ENCODE results near the gene DDRGK1.

Gene DDRGK1

GRCh38 chr20:3227936-3228749, 23.7 kb upstream of the DDRGK1 start:
- Histone ChIP-seq H3K4me3 (ENCODE audit: low read depth in 1 of 5, low read length in 5 of 5) (no peak overlapping the region), H3K36me3 (ENCODE audit: control insufficient read depth in 5 of 5, insufficient read depth in 5 of 5, low read length in 5 of 5) (peaks cover 0 to 30% (median 14%) of the 10 kb centered on the region in 5 donors), H3K27ac (ENCODE audit: low read depth, low read length) (no peak overlapping the region), H3K4me1 (ENCODE audit: control insufficient read depth in 5 of 5, insufficient read depth in 5 of 5, low read length in 5 of 5) (no peaks in the 10 kb centered on the region), H3K27me3 (ENCODE audit: control insufficient read depth in 5 of 5, insufficient read depth in 4 of 5, low read length in 5 of 5) (peaks cover 0 to 6% (median 0%) of the 10 kb centered on the region in 5 donors), H3K9me3 (ENCODE audit: control insufficient read depth in 5 of 5, low read length in 5 of 5) (no peaks in the 10 kb centered on the region), H3K9ac (ENCODE audit: low read length in 5 of 5) (no peak overlapping the region)

- H3K36me3 ChIP-seq (ENCODE audit: control insufficient read depth in 5 of 5, insufficient read depth in 5 of 5, low read length in 5 of 5): peaks cover 0 to 36% (median 20%) of the 10 kb centered on the region in 5 donors
- H3K4me3 ChIP-seq (ENCODE audit: low read depth in 1 of 5, low read length in 5 of 5): no peak overlapping the region
- no peak overlapping the region for H3K9ac ChIP-seq (ENCODE audit: low read length in 5 of 5)
- H3K9me3 ChIP-seq (ENCODE audit: control insufficient read depth in 5 of 5, low read length in 5 of 5): no peaks in the 10 kb centered on the region
- H3K27ac ChIP-seq (ENCODE audit: low read depth, low read length): no peak overlapping the region
- no peaks in the 10 kb centered on the region for H3K4me1 ChIP-seq (ENCODE audit: control insufficient read depth in 5 of 5, insufficient read depth in 5 of 5, low read length in 5 of 5)
- peaks cover 0 to 6% (median 0%) of the 10 kb centered on the region in 5 donors for H3K27me3 ChIP-seq (ENCODE audit: control insufficient read depth in 5 of 5, insufficient read depth in 4 of 5, low read length in 5 of 5)
Measured at GRCh38 chr20:3227506-3227905, 23.0 kb upstream of the DDRGK1 start.

- H3K9ac ChIP-seq (ENCODE audit: low read length in 5 of 5): no peak overlapping the region
Measured at GRCh38 chr20:3226864-3227263, 22.4 kb upstream of the DDRGK1 start.

GRCh38 chr20:3226093-3226492, 21.6 kb upstream of the DDRGK1 start:
- peaks cover 0 to 50% (median 34%) of the 10 kb centered on the region in 5 donors for H3K36me3 ChIP-seq (ENCODE audit: control insufficient read depth in 5 of 5, insufficient read depth in 5 of 5, low read length in 5 of 5)
- H3K27me3 ChIP-seq (ENCODE audit: control insufficient read depth in 5 of 5, insufficient read depth in 4 of 5, low read length in 5 of 5): peaks cover 0 to 6% (median 0%) of the 10 kb centered on the region in 5 donors
- H3K27ac ChIP-seq (ENCODE audit: low read depth, low read length): no peak overlapping the region
- no peak overlapping the region for H3K9ac ChIP-seq (ENCODE audit: low read length in 5 of 5)
- no peak overlapping the region for H3K4me3 ChIP-seq (ENCODE audit: low read depth in 1 of 5, low read length in 5 of 5)
- no peaks in the 10 kb centered on the region for H3K4me1 ChIP-seq (ENCODE audit: control insufficient read depth in 5 of 5, insufficient read depth in 5 of 5, low read length in 5 of 5)
- H3K9me3 ChIP-seq (ENCODE audit: control insufficient read depth in 5 of 5, low read length in 5 of 5): no peaks in the 10 kb centered on the region

More at GRCh38 chr20:3226864-3227263, 22.4 kb upstream of the DDRGK1 start:
- Histone ChIP-seq H3K9me3 (ENCODE audit: control insufficient read depth in 5 of 5, low read length in 5 of 5) (no peaks in the 10 kb centered on the region), H3K4me3 (ENCODE audit: low read depth in 1 of 5, low read length in 5 of 5) (no peak overlapping the region), H3K27ac (ENCODE audit: low read depth, low read length) (no peak overlapping the region), H3K36me3 (ENCODE audit: control insufficient read depth in 5 of 5, insufficient read depth in 5 of 5, low read length in 5 of 5) (peaks cover 0 to 42% (median 26%) of the 10 kb centered on the region in 5 donors), H3K27me3 (ENCODE audit: control insufficient read depth in 5 of 5, insufficient read depth in 4 of 5, low read length in 5 of 5) (peaks cover 0 to 6% (median 0%) of the 10 kb centered on the region in 5 donors), H3K4me1 (ENCODE audit: control insufficient read depth in 5 of 5, insufficient read depth in 5 of 5, low read length in 5 of 5) (no peaks in the 10 kb centered on the region)

GRCh38 chr20:3224681-3225421, 20.4 kb upstream of the DDRGK1 start:
- Histone ChIP-seq H3K9me3 (ENCODE audit: control insufficient read depth in 5 of 5, low read length in 5 of 5) (no peaks in the 10 kb centered on the region), H3K27me3 (ENCODE audit: control insufficient read depth in 5 of 5, insufficient read depth in 4 of 5, low read length in 5 of 5) (peaks cover 0 to 6% (median 0%) of the 10 kb centered on the region in 5 donors), H3K27ac (ENCODE audit: low read depth, low read length) (no peak overlapping the region), H3K4me3 (ENCODE audit: low read depth in 1 of 5, low read length in 5 of 5) (no peak overlapping the region), H3K36me3 (ENCODE audit: control insufficient read depth in 5 of 5, insufficient read depth in 5 of 5, low read length in 5 of 5) (peaks cover 0 to 60% (median 38%) of the 10 kb centered on the region in 5 donors), H3K9ac (ENCODE audit: low read length in 5 of 5) (no peak overlapping the region), H3K4me1 (ENCODE audit: control insufficient read depth in 5 of 5, insufficient read depth in 5 of 5, low read length in 5 of 5) (no peaks in the 10 kb centered on the region)

- no peaks in the 10 kb centered on the region for H3K4me1 ChIP-seq (ENCODE audit: control insufficient read depth in 5 of 5, insufficient read depth in 5 of 5, low read length in 5 of 5)
- H3K27me3 ChIP-seq (ENCODE audit: control insufficient read depth in 5 of 5, insufficient read depth in 4 of 5, low read length in 5 of 5): no peaks in the 10 kb centered on the region
- H3K4me3 ChIP-seq (ENCODE audit: low read depth in 1 of 5, low read length in 5 of 5): no peak overlapping the region
- H3K9me3 ChIP-seq (ENCODE audit: control insufficient read depth in 5 of 5, low read length in 5 of 5): no peaks in the 10 kb centered on the region
- H3K36me3 ChIP-seq (ENCODE audit: control insufficient read depth in 5 of 5, insufficient read depth in 5 of 5, low read length in 5 of 5): peaks cover 0 to 60% (median 38%) of the 10 kb centered on the region in 5 donors
- H3K9ac ChIP-seq (ENCODE audit: low read length in 5 of 5): no peak overlapping the region
- H3K27ac ChIP-seq (ENCODE audit: low read depth, low read length): no peak overlapping the region
Measured at GRCh38 chr20:3223994-3224680, 19.7 kb upstream of the DDRGK1 start.

- Histone ChIP-seq H3K36me3 (ENCODE audit: control insufficient read depth in 5 of 5, insufficient read depth in 5 of 5, low read length in 5 of 5) (peaks cover 0 to 60% (median 38%) of the 10 kb centered on the region in 5 donors), H3K27ac (ENCODE audit: low read depth, low read length) (no peak overlapping the region), H3K4me1 (ENCODE audit: control insufficient read depth in 5 of 5, insufficient read depth in 5 of 5, low read length in 5 of 5) (peaks cover 0 to 2% (median 2%) of the 10 kb centered on the region in 5 donors), H3K27me3 (ENCODE audit: control insufficient read depth in 5 of 5, insufficient read depth in 4 of 5, low read length in 5 of 5) (no peaks in the 10 kb centered on the region), H3K9me3 (ENCODE audit: control insufficient read depth in 5 of 5, low read length in 5 of 5) (no peaks in the 10 kb centered on the region), H3K9ac (ENCODE audit: low read length in 5 of 5) (no peak overlapping the region), H3K4me3 (ENCODE audit: low read depth in 1 of 5, low read length in 5 of 5) (no peak overlapping the region)
Measured at GRCh38 chr20:3223651-3223993, 19.1 kb upstream of the DDRGK1 start.

GRCh38 chr20:3222635-3223600, 18.4 kb upstream of the DDRGK1 start:
- peaks cover 0 to 60% (median 38%) of the 10 kb centered on the region in 5 donors for H3K36me3 ChIP-seq (ENCODE audit: control insufficient read depth in 5 of 5, insufficient read depth in 5 of 5, low read length in 5 of 5)
- no peaks in the 10 kb centered on the region for H3K27me3 ChIP-seq (ENCODE audit: control insufficient read depth in 5 of 5, insufficient read depth in 4 of 5, low read length in 5 of 5)
- H3K9ac ChIP-seq (ENCODE audit: low read length in 5 of 5): no peak overlapping the region
- no peak overlapping the region for H3K27ac ChIP-seq (ENCODE audit: low read depth, low read length)
- H3K9me3 ChIP-seq (ENCODE audit: control insufficient read depth in 5 of 5, low read length in 5 of 5): no peaks in the 10 kb centered on the region
- no peak overlapping the region for H3K4me3 ChIP-seq (ENCODE audit: low read depth in 1 of 5, low read length in 5 of 5)
- peaks cover 0 to 8% (median 7%) of the 10 kb centered on the region in 5 donors for H3K4me1 ChIP-seq (ENCODE audit: control insufficient read depth in 5 of 5, insufficient read depth in 5 of 5, low read length in 5 of 5)

All from subcutaneous abdominal adipose tissue (tissue), 5 donors.